Brain microvascular endothelial cell (primary cell): ENCODE measurements around the gene MRPS27.
A peak's percentile ranks its signal among the peaks of the same experiment; 100 is the strongest.

Source experiments
- DNase-seq: peaks from one replicate; pipeline ENCODE4 v3.0.0-alpha.2; 2020
- H3K27ac ChIP-seq: fragments of 250-450 bp; sonication (Bioruptor Pico); 2 replicates; pipeline ENCODE4 v1.5.1; 2020; ENCODE audit warnings: mild to moderate bottlenecking, moderate library complexity
- H3K27me3 ChIP-seq: fragments of 250-450 bp; sonication (Bioruptor Pico); replicated peaks from 2 replicates; pipeline ENCODE4 v1.5.1; 2020; ENCODE audit warnings: mild to moderate bottlenecking
- H3K36me3 ChIP-seq: fragments of 250-450 bp; sonication (Bioruptor Pico); replicated peaks from 2 replicates; pipeline ENCODE4 v1.5.1; 2020; ENCODE audit warnings: mild to moderate bottlenecking
- H3K4me3 ChIP-seq: 2 replicates; pipeline ENCODE4 v1.5.1; 2011; ENCODE audit warnings: low read depth, mild to moderate bottlenecking, control low read depth, low read length, moderate library complexity
- in situ Hi-C: cut with HindIII; loops from 2 replicates; pipeline ENCODE4 v1.10.0; 2017; ENCODE audit warnings: low sequenced_read_pairs, low pct_ligation_motif_present
- TF ChIP-seq, protein P1 (sequence below): IDR thresholded peaks from 2 replicates; pipeline ENCODE4 v1.5.1; 2011; ENCODE audit warnings: low read depth, mild to moderate bottlenecking, moderate library complexity, low read length, control low read depth, inconsistent platforms; ENCODE audit errors: missing control alignments

Gene MRPS27

DNA sequence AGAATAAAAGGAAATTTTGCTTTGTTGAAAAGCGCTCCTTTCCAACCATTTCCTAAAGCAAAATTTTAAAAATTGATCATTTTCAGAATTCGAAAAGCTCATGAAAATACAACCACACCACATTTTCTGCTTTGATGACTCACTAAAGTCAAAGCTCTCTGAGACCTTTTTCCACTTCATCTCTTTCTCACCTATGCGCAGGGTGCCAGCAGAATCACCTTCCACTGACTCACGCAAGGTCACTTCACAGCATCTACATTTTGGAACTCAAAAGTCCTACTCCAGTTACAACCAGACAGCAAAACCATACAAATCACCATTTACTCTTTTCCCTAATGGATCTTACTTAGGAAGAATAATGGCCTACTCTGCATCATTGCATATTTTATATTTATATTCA, 106.6 kb downstream of the MRPS27 start:
- Histone ChIP-seq H3K4me3 (no peak overlapping the region), H3K36me3 (peaks cover 12% of the 10 kb centered on the region), H3K27me3 (no peaks in the 10 kb centered on the region), H3K27ac (no peak overlapping the region)
- in situ Hi-C loops, result no loop called here
- no peak for DNase-seq
- TF ChIP-seq, protein P1, sequence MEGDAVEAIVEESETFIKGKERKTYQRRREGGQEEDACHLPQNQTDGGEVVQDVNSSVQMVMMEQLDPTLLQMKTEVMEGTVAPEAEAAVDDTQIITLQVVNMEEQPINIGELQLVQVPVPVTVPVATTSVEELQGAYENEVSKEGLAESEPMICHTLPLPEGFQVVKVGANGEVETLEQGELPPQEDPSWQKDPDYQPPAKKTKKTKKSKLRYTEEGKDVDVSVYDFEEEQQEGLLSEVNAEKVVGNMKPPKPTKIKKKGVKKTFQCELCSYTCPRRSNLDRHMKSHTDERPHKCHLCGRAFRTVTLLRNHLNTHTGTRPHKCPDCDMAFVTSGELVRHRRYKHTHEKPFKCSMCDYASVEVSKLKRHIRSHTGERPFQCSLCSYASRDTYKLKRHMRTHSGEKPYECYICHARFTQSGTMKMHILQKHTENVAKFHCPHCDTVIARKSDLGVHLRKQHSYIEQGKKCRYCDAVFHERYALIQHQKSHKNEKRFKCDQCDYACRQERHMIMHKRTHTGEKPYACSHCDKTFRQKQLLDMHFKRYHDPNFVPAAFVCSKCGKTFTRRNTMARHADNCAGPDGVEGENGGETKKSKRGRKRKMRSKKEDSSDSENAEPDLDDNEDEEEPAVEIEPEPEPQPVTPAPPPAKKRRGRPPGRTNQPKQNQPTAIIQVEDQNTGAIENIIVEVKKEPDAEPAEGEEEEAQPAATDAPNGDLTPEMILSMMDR, result no peak

DNA sequence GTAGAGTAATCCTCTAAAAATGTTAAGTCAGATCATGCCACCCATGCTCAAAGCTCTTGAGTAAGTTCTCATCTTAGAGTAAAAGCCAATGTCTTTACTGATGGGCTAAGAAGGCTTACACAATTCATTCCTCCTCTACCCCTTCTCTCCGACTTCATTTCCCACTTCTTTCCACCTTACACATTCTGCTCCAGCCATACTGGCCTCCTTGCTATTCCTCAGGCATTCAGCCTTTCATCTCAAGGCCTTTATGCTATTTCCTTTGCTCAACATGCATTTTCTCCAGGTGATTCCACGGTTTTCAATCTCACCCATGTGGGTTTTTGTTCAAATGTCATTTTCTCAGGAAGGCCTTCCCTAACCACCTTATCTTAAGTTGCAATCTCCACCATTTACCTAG, 107.9 kb downstream of the MRPS27 start:
- DNase-seq, result no peak
- TF ChIP-seq, protein P1, result no peak
- H3K27ac ChIP-seq, result no peak overlapping the region
- H3K36me3 ChIP-seq, result peaks cover 12% of the 10 kb centered on the region
- H3K4me3 ChIP-seq, result no peak overlapping the region
- in situ Hi-C loops, result no loop called here
- no peaks in the 10 kb centered on the region for H3K27me3 ChIP-seq

- H3K27ac ChIP-seq, result peak overlapping the region; percentile 80
- H3K36me3 ChIP-seq, result peaks cover 21% of the 10 kb centered on the region
- peak overlapping the region; percentile 18 for H3K4me3 ChIP-seq
- H3K27me3 ChIP-seq, result no peaks in the 10 kb centered on the region
- DNase-seq, result peak; percentile 63
- in situ Hi-C loops, result no loop called here
- TF ChIP-seq, protein P1, result no peak
Observed at GRCh38 chr5:72210888-72211678, 109.0 kb downstream of the MRPS27 start.

DNA sequence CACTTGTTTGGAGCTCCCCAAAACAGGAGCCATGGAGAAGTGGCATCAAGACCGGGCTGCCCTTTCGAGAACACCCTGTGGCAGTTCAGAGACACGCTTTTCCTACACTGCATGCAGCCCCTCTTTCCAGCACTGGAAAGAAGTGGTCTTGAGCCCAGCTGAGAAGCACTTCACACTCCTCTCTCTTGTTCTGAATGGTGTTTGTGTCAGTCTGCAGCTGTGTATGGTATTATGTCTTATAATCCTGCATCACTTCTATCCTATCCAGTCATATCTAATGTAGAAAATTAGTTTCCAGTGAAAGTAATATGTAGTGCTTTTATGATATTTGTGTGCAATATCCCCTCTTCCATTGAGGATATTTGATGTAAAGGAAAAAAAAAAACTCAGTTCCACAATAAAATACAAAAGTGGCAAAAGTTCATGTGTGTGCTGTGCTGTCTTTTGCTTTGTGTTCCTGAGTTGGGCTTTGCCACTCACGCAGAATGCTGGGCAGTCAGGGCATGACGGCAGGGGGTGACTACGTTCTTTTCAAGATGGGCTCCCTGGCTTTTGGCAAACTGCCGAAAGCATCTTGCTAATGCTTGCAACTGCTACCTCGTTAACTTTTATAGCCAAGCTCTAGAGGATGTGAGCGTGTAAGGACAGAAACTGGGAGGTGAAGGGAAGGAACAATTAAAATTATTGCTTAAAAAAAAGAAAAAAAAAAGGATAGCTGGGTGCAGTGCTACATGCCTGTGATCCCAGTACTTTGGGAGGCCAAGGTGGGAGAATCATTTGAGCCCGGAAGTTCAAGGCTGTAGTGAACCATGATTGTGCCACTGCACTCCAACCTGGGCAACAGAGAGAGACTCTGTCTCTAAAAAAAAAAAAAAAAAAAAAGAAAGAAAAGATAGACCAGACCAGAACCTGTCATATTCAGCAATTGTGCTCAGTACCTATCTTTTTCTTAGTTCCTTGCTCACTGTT, 110.6 kb downstream of the MRPS27 start:
- Histone ChIP-seq H3K4me3 (no peak overlapping the region), H3K27me3 (no peaks in the 10 kb centered on the region), H3K36me3 (peaks cover 36% of the 10 kb centered on the region), H3K27ac (no peak overlapping the region)
- TF ChIP-seq, protein P1, result no peak
- in situ Hi-C loops, result no loop called here
- no peak for DNase-seq

- Histone ChIP-seq H3K27me3 (no peaks in the 10 kb centered on the region), H3K4me3 (no peak overlapping the region), H3K36me3 (peaks cover 46% of the 10 kb centered on the region), H3K27ac (no peak overlapping the region)
- DNase-seq, result no peak
- TF ChIP-seq, protein P1, result no peak
- in situ Hi-C loops, result no loop called here
Observed at GRCh38 chr5:72208324-72208926, 111.6 kb downstream of the MRPS27 start.
